Uterus (tissue), 2 donors: ENCODE measurements around the gene FGF8.
"Not testable (repeated sequence)": the region's sequence is repeated elsewhere in the genome, so short reads cannot be mapped to it uniquely, and the experiment has no call there.

Experiments used
- CTCF ChIP-seq, 4 experiments: fragments of 200-600 bp in 2 of 4; fragments of 450-650 bp in 2 of 4; sonication (generic) in 2 of 4; IDR thresholded peaks; one replicate each; pipeline ENCODE4 v1.5.1; 2016 to 2019; ENCODE audit warnings: antibody characterized with exemption in 4 of 4, mild to moderate bottlenecking in 2 of 4, moderate library complexity in 1 of 4
- POLR2A ChIP-seq, 2 donors: fragments of 450-650 bp; IDR thresholded peaks; one replicate each; pipeline ENCODE4 v1.6.1; 2016; ENCODE audit warnings: antibody characterized with exemption in 2 of 2, mild to moderate bottlenecking in 1 of 2, moderate library complexity in 1 of 2

GRCh38 chr10:101789231-101789630 lies 13.3 kb upstream of the FGF8 start:
- TF ChIP-seq CTCF, POLR2A (IDR thresholded peaks at IDR 0.05): not testable (repeated sequence)
